GM21529 (cell line): ENCODE data around the gene SNX19.
A peak's percentile ranks its signal among the peaks of the same experiment; 100 is the strongest.
"Not testable (repeated sequence)": the region's sequence is repeated elsewhere in the genome, so short reads cannot be mapped to it uniquely, and the experiment has no call there.

Experiments
- ATAC-seq: cut with Tn5 transposase; IDR thresholded peaks from one replicate; pipeline ENCODE4 v1.9.1; 2021; ENCODE audit not compliant: unreplicated experiment

Gene SNX19

DNA sequence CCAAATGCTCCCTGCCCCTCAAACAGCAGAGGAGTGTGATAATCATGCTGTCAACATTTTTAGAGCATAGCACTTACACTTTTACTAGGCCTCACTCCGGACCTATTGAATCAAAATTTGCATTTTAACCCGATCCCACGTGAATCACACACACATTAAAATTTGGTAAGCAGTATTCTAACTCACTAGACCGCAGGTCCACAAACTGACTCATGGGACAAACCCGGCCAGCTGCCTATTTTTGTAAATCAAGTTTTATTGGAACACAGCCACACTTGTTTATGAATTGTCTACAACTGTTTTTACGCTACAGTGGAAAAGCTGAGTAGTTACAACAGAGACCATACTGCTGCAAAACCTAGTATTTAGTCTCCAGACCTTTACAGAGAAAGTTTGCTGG is 43.3 kb downstream of the SNX19 start:
- no peak for ATAC-seq

DNA sequence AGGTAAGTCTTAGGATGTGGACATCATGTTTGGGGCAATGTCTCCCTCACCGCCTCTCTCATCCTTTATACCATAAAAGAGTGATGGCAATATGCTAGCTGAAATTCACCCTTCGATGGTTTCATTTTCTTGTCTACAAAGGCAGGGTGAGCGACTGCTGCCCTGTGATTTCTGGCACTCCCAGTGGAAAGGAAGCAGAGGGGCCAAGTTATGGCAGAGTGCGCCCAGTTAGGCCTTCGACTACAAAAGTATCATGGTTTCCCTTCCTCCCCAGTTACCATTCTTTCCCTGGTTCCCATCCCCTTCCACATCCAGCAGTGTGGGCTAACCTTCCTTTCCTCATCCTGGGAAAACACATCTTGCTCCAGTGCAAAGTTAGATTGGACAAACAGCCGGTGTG is 43.8 kb downstream of the SNX19 start:
- ATAC-seq = no peak

DNA sequence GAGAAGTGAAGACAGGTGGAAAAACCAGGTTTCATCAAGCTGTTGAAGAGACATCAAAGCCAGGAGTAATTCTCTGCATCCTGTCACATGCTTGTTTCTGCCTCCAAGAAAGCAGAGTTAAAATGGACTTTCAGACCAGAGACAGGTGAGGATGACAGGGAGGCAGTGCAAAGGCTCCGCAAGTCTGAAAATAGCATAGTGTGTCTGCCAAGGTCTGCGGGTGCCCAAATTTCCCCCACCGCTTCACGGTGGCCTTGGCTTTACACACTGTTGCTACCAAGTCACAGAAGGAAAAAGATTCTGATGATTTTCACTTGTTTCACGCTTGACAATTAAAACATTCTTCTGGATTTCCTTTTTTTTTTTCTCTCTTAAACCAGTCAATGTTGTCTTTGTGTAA is 44.2 kb downstream of the SNX19 start:
- ATAC-seq = no peak

DNA sequence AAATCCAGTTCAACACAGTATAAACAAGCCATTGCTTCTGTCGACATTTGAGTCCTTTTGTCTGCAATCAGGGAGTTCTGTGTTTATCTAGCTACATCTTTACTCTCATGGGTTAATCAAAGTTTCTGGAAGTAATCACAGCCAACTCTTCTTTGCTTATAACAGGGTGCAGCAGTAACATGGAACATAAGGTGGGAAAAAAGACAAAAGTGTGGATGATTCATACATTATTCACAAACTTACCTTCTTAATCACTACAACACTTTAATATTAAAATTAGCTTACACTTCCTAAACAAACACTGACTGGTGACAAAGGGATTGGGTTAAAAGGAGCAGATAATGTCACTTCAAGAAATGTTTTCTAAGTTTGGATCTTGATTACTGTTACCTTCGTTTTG is 44.7 kb downstream of the SNX19 start:
- no peak for ATAC-seq

DNA sequence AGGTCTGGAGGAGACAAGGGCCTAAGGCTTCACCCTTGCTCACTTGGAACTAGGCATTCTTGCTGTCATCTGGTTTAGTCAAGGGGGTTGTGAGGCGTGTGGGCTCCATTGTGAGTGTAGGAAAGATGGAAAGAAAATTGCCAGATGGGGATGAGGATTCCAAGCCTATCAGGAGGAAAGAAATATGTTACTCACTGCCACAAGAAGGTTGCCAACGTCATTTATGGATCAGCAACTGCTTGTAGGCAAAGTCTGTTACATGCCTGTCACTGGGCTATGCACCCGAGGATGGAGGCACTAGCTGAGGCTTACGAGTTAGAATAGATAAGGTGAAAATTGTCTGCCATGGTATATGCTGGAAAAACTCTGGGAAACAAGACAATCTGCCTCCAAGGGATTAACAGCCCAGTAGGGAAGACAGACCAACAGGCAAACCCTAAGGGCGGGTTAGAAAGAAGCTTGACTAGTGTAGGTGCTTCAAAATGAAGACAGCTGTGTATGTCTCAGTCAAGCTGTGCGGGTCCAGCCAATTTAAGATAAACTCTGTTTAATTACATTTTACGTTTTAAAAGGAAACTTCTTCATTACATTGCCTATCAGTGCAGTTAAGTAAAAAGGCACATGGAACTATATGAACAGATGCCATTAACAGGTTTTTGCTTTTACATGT is 47.4 kb downstream of the SNX19 start:
- no peak for ATAC-seq

DNA sequence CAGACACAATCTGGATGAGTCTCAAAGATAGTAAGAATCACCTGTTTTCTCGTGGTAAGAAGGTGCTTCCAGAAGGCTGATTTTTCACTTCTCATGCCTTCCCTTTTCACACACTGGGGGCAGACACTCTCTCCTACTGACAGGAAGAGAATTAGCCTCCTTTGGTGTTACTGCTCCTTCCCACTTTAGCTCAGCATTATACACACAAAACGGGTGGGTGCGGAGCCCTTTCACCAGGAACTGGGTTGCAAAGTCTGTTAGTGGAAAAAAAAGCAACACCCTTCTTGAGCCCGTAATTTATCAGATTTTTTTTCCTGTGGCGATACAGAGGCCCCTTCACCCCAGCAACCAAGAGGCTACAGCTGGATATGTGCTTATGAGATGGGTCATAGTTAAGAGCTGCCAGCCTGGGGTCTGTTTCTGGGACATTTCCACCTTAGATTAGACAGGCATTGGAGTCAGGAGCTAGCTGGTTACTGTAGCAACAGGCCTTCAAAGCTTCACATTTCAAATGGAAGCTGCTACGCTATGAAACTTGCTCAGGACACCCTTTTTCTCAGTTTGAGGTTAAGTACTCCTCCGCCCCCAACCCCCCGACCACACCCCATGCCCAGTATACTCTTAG is 48.1 kb downstream of the SNX19 start:
- ATAC-seq = no peak

DNA sequence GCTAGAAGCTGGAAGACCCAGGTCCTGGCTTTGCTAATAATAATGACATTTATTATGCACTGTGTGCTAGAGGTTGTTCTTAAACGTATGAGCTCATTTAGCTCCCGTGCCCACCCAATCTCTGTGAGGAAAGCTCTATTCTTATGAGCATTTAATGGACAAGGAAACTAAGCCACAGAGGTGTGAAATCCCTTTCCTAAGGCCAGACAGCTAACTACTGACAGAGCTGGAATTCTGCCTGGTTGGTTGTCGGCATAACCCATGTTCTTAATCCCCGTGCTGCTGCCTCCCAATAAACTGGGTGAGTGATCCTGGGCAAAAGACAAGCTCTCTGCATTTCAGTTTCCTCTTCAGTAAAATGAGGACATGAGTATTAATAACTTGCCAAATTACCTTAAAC is 49.4 kb downstream of the SNX19 start:
- no peak for ATAC-seq

DNA sequence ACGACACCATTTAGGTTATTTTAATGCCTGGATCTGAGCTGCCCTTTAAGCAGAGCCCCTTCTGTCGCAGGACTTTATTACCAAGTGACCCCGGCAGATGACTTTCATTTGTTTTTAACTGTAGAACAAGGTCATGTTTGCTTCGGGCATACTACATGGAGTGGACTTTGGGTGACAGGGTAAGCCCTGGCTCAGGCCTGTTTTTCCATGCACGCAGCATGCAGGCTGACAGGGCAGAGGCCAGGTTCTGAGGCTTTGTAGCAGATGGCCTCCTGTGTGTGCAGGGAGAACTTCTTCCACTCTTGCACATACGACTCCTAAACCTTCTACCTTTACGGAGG is 50.5 kb downstream of the SNX19 start:
- ATAC-seq = no peak

DNA sequence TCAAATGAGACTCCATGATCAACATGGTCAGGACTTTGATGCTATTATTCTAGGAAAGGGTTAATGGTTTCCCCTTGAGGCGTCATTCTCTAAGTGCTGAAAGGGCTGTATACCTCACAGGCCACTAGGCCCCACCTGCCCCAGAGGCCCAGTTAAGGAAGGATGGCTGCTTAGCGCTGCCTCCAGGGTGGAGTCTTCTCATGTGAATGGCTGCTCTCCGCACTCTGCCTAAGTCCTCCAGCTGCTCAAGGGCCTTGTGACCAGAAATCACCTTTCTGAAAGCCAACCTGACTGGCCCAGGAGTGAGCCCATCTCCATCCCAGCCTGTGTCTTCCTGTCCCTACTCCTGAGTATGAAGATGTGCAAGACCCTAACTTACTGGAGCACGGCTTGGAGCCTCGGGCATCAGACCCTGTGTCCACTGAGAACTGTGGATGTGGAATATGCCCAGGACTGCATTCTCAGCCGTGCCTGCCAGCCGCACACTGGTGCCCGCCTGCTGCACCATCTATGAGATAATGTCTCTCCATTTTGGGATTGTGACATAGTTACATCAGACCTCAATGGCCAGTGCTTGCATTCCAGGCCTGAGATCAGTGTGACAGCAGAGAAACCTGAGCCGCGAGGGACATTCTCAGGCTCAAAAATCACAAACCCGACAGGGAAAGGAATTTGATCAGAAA is 51.0 kb downstream of the SNX19 start:
- ATAC-seq = no peak

DNA sequence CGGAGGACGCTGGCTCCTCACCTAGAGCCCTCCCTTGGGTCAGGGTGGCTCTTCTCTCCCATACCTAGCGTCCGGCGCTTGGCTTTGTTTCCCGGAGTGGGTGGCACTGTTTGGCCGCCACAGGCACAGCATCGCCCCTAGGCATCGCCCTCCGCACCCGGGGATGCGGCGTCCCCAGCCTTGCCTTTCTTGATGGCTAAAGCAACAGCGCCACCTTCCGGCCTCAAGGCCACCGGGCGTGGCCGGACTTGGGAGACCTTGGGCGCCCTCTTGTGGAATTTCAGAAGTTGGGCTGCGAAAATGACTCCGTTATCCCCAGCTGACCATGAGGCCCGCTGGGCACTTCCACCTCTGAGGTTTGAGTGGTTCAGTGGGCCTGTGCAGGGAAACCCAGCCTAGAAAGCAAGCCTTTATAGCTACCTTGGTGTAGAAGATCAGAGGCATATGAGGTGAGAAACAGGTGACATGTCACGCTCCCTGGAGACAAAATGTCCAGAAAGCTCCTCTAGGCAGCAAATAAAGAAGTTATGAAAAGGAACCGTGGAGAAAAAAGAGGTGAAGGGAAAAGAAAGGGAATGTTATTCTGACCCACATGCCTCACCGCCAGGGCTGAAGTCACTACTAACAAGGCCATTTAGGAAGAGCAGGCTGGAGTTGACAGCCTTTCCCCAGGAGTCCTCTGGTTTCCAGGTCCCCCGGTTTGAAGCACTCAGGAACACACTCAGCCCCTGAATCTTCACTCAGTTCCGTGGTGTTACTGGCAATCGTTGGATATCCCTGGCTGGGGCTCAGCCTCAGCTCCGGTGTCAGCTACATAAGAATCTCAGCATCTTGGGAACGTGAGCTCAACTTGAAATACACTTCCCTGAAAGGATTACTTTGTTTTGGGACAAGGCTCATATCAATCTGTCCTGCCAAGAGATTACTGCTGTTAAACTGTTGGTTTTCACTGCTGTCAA is 54.1 kb downstream of the SNX19 start:
- ATAC-seq = peak; percentile 86

DNA sequence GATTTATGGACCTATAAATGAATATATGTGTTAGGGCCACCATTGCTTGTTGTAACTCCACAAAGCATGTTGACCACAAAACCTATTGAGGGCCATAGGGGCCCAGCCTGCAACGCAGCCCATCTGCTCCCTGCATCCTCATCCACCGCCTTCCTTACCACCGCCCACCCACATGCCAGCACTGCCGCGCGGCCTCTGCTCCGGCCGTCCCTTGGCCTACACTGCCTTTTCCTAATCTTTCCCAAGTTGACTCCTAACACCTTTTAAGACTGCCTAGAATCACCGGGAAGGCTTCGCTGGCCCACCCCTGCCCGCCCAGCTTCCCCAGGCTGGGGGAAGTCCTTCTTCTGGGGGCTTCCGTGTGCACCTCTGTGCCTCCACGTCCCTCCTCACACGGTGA is 55.0 kb downstream of the SNX19 start:
- no peak for ATAC-seq

DNA sequence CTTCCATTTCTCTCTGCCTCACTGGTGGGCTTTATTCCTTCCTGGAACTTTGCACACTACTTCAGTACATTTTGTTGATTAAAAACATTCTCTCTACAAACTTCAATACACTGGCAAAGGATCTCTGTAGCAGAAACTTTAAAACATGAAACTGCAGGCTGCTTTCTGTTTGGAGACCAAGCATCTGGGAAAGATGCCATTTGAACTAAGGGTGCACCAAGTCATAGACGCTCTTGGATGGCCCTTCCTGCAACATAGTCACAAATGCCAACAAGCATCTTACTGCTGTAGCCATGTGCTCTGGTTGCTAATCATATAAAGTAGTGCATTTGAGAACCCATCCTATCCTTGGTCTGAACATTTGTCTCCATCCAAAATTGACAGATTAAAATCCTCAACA is 56.4 kb downstream of the SNX19 start:
- ATAC-seq = no peak

DNA sequence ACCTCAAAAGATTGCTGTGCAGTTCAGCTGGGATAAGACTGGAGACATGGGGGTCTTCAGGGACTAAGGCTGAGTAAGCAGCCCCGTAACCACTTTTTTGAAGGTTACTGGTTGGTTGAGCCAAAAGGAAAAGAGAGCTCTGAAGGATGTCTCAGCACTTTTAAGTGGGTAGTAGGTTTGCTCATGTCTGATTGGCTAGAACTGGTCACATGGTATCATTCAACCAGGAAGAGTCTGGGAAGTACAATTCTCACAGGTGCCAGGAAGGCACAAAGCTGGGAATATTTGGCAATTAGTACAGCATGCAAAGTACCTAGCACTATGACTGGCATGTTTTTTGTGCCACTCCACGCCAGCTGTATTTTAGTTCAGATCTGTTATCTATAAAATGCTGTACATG is 58.1 kb downstream of the SNX19 start:
- no peak for ATAC-seq

DNA sequence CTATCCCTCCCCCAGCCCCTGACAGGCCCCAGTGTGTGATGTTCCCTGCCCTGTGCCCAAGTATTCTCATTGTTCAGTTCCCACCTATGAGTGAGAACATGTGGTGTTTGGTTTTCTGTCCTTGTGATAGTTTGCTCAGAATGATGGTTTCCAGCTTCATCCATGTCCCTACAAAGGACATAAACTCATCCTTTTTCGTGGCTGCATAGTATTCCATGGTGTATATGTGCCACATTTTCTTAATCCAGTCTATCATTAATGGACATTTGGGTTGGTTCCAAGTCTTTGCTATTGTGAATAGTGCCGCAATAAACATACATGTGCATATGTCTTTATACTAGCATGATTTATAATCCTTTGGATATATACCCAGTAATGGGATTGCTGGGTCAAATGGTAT is 60.6 kb downstream of the SNX19 start:
- not testable (repeated sequence) for ATAC-seq

DNA sequence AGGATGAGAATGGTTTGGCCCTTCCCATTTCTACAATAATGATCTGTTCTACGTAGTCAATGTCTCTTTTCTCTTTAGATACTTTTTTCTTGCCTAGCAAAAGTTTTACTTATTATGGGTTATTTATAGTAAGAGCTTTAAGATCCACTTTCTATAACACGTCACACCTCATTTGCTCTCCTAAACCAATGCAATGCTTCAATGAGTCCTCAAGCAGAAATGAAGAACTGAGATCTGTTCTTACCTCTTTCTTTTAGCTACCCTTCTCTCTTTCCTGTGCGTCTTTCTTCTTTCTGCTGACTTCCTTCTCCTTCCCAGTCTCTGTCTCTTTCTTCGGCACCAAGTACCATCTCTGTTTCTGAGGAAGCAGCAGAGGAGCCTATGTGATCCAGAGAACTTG is 61.8 kb downstream of the SNX19 start:
- ATAC-seq = no peak

DNA sequence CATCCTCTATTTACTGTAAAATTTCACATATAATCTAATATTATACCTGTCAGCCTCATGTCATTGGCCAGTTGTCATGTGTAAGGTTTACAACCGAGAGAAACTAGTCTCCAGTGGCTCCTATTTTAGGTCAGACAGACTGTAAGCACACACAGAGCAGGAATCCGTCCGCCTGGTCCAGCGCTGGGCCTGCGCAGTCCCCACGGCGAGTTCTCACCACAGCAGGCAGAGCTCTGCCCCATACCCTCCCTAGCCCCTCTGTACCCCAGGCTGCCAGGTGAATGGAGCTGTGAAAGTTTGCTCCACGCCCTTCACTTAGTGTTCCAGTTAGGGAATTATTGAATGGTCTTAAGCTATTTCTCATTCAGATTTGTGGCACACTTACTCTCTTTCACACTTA is 63.7 kb downstream of the SNX19 start:
- ATAC-seq = no peak

DNA sequence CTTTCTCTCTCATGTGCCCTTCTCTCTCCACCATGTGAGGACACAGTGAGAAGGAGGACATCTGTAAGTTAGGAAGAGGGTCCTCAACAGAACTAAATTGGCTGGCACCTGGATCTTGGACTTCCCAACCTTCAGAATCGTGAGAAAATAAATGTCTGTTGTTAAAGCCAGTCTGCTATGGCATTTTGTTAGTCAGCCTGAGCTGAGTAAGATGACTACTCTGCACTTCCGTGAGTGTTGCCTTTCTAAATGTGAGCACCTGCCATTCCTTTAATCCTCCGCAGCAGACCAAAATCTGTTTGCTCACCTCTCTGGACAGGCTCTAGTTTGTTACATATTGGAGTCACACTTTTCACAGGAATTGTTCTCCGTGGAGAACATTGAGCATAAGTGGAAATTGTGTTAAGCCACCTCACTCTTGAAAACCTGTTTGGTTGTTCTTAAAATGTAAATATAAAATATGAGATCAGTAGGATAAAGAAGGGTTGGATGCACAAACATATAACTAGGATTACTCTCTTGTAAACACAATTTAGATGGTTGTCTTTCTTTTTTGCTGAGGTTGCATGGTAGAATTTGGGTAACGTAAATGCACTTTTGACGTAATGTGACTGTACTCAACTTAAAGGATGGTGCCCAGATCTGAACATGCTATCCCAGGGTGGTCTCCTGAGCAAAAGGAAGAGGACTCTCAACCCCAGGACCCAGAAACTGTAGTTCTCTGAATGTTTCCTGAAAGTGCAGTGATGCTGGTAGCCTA is 65.9 kb downstream of the SNX19 start:
- ATAC-seq = no peak

DNA sequence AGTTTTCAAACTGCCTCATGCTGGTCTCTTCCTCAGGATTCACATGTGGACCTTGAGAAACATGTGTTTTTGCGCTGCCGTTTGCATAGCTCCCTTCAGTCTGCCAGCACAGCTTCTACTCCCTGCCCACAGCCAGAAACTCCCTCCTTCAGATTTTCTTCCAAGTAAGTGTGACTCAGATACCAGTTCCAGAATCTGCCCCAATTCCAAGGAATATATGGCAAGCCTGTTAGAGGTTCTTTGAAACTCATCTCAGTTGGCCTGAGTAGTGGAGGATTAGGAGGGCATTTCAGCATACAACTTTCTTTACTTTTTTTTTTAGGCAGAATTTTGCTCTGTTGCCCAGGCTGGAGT is 67.1 kb downstream of the SNX19 start:
- no peak for ATAC-seq

DNA sequence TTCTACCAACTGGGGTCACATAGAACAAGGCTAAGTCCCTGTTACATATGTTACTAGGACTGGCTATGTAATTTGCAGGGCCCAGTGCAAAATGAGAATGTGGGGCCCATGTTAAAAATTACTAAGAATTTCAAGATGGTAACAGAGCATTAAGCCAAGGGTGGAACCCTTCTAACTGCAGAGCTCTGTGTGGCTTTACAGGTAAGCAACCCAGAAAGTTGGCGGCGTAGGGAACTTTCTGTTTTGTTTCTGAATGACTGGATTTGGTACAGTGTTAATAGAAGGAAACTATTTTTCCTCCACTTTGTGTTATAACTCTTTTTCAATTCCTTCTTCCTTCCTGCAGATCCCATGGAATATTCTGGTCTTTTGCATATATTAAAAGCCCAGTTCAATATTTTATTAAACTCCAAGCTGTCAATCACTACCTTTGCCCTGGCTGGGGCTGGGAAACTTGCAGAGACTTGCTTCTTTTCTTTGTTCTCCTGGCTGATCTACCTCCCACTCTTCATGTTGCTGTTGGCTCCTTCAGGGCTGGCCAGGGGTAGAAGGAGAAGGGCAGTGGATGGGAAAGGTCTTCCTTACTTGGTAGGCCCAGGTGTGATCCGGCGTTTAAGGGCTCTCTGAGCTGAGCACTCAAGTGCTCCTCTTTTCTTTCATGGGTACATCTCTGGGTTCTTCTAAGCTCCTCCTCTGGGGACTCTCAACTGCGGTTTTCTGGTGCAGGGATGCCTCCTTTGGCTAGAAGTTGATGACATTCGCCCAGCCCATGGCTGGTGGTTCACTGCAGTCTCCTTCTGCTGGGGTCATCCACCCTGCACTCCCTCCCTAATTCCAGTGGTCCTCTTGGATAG is 67.7 kb downstream of the SNX19 start:
- ATAC-seq = no peak

DNA sequence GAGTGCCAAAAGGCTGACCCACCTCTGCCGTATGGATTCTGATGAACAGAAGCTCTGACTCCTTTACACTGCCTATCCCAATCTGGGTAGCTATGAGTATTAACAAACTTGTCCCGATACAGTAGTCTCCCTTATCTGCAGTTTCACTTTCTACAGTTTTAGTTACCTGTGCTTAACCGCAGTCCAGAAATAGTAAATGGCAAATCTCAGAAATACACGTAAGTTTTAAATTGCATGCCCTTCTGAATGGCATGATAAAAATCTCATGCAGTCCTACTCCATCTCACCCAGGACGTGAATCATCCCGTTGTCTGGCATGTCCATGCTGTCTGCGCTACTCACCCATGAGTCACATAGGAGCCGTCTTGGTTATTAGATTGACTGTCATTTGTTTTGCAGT is 68.8 kb downstream of the SNX19 start:
- ATAC-seq = no peak
